ENCODE data around the gene DLG5. TPM values are rescaled to one million over a fixed set of nuclear protein-coding genes. Genes with fewer than 3 reads are reported as not detected.

DLG5 gene
- total RNA-seq, 4 donors from 2014 or later, result 45.4 to 92.4 (median 61.2) TPM

DNA sequence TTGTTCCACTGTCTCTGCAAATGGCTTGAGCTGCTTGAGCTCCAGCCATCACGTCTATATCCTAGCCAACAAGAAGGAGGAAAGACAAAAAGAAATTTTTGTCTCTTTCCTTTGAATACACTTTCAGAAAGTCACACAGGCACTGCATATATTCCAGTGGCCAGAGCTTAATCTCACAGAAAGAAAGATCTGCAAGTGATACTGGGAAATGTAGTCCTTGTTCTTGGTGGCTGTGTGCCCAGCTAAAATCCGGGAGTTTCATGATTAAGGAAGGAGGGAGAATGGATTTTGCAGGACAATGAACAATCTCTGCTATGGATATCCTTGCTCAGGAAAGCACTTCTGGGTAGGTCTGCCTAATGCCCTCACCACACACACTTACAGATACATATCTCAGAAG is 19.5 kb upstream of the DLG5 start:
- DNase-seq, result no peak
- H3K9me3 ChIP-seq, result no peaks in the 10 kb centered on the region
- TF ChIP-seq, protein P1, sequence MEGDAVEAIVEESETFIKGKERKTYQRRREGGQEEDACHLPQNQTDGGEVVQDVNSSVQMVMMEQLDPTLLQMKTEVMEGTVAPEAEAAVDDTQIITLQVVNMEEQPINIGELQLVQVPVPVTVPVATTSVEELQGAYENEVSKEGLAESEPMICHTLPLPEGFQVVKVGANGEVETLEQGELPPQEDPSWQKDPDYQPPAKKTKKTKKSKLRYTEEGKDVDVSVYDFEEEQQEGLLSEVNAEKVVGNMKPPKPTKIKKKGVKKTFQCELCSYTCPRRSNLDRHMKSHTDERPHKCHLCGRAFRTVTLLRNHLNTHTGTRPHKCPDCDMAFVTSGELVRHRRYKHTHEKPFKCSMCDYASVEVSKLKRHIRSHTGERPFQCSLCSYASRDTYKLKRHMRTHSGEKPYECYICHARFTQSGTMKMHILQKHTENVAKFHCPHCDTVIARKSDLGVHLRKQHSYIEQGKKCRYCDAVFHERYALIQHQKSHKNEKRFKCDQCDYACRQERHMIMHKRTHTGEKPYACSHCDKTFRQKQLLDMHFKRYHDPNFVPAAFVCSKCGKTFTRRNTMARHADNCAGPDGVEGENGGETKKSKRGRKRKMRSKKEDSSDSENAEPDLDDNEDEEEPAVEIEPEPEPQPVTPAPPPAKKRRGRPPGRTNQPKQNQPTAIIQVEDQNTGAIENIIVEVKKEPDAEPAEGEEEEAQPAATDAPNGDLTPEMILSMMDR (IDR thresholded peaks at IDR 0.05), result no peak
- TF ChIP-seq POLR2A (IDR thresholded peaks at IDR 0.05), result no peak
- no peaks in the 10 kb centered on the region for H3K36me3 ChIP-seq
- intact Hi-C loops (cut with DNase I), result no loop called here
- H3K27ac ChIP-seq, result no peak overlapping the region
- no peaks in the 10 kb centered on the region for H3K27me3 ChIP-seq
- no peaks in the 10 kb centered on the region for H3K4me1 ChIP-seq
- H3K4me3 ChIP-seq (replicated peaks in 1 of 3), result no peak overlapping the region
- WGBS, 2 donors, result 68% methylated on average over 2 of the region's 2 CpGs

- Histone ChIP-seq H3K9me3 (no peaks in the 10 kb centered on the region), H3K4me3 (replicated peaks in 1 of 3) (no peak overlapping the region), H3K4me1 (peaks cover 2 to 6% of the 10 kb centered on the region in 2 donors), H3K36me3 (no peaks in the 10 kb centered on the region), H3K27ac (no peak overlapping the region), H3K27me3 (no peaks in the 10 kb centered on the region)
- no peak for DNase-seq
- intact Hi-C loops (cut with DNase I), result no loop called here
- TF ChIP-seq, protein P1 (IDR thresholded peaks at IDR 0.05), result no peak
- TF ChIP-seq POLR2A (IDR thresholded peaks at IDR 0.05), result no peak
- 38 to 48% methylated on average over 4 of the region's 4 CpGs for WGBS, 2 donors
Observed at GRCh38 chr10:77944519-77944918, 18.0 kb upstream of the DLG5 start.

DNA sequence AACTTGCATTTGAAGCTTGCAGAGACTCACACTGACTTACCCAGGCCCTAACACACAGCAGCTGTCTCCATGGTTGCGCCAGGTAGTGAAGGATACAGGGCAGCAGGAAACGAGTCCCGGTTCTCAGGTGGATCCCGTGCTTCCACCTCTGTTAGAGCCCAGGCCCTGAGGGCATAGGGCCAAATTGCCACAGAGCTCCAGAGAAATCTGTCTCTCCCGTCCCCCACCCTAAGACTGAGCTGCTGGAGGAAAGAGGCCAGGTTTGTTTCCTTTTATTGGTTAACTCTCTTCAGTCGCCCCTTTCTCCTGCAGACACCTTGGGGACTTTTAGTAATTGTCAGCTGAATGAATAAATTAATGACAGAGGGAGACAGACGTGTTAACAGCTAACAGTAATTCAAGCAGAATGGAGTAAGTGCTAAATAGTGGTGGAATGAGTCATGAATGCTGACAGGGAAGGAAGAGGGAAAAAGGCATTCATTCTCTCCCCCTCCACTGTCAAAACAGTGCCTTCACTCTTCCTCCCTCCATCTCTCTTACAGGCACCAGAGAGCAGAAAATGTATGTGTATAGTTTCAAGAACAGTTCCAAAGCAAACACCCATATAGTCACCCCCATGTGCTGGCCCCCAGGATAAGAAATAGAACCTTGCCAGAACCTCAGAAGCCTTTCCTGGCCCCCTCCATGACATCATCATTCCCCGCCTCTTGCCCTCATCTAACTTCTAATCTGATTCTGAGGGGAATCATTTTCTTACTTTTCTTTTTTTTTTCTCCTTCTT is 16.8 kb upstream of the DLG5 start:
- intact Hi-C loops (cut with DNase I), result no loop called here
- Histone ChIP-seq H3K9me3 (no peaks in the 10 kb centered on the region), H3K36me3 (no peaks in the 10 kb centered on the region), H3K4me1 (peaks cover 4 to 11% of the 10 kb centered on the region in 2 donors), H3K27ac (no peak overlapping the region), H3K27me3 (no peaks in the 10 kb centered on the region), H3K4me3 (replicated peaks in 1 of 3) (no peak overlapping the region)
- WGBS, 2 donors, result 67 to 68% methylated on average over 8 of the region's 8 CpGs
- TF ChIP-seq, protein P1 (IDR thresholded peaks at IDR 0.05), result no peak
- TF ChIP-seq POLR2A (IDR thresholded peaks at IDR 0.05), result no peak
- DNase-seq, result no peak

- TF ChIP-seq POLR2A (IDR thresholded peaks at IDR 0.05), result no peak
- TF ChIP-seq, protein P1 (IDR thresholded peaks at IDR 0.05), result no peak
- intact Hi-C loops (cut with DNase I), result no loop called here
Observed at GRCh38 chr10:77941790-77942189, 15.2 kb upstream of the DLG5 start.

DNA sequence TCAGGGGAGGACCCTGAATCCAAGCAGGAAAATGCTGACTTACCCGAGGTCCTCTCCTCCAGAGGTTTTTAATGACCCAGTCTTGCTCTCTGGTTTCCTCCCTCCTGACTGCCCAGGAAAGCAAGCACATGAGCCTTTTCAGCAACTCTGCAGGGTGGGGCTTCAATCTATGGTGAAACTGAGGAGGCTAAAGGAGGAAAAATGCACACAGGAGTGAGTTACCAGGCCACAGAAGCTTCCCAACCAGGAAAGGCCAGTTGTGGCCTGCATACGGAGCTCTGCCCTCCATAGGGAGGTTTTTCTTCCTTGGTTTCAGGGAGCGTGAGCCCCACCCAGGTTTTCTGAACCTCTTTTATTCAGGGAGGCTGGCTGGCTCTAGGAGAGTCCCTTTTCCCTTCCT is 14.1 kb upstream of the DLG5 start:
- no peak for TF ChIP-seq POLR2A (IDR thresholded peaks at IDR 0.05)
- TF ChIP-seq, protein P1 (IDR thresholded peaks at IDR 0.05), result no peak
- 83 to 85% methylated on average over 3 of the region's 3 CpGs for WGBS, 2 donors
- DNase-seq, result no peak
- no peaks in the 10 kb centered on the region for H3K27me3 ChIP-seq
- intact Hi-C loops (cut with DNase I), result no loop called here
- H3K36me3 ChIP-seq, result no peaks in the 10 kb centered on the region
- no peak overlapping the region for H3K27ac ChIP-seq
- no peak overlapping the region for H3K4me3 ChIP-seq (replicated peaks in 1 of 3)
- H3K4me1 ChIP-seq, result peaks cover 4 to 11% of the 10 kb centered on the region in 2 donors
- H3K9me3 ChIP-seq, result no peaks in the 10 kb centered on the region

More at GRCh38 chr10:77941790-77942189, 15.2 kb upstream of the DLG5 start:
- peaks cover 4 to 11% of the 10 kb centered on the region in 2 donors for H3K4me1 ChIP-seq
- DNase-seq, result no peak
- WGBS, 2 donors, result 92% methylated on average over 6 of the region's 6 CpGs
- no peak overlapping the region for H3K27ac ChIP-seq
- no peaks in the 10 kb centered on the region for H3K36me3 ChIP-seq
- no peaks in the 10 kb centered on the region for H3K27me3 ChIP-seq
- no peaks in the 10 kb centered on the region for H3K9me3 ChIP-seq
- H3K4me3 ChIP-seq (replicated peaks in 1 of 3), result no peak overlapping the region

Data from thyroid gland (tissue), 4 donors.